Ecto neural progenitor cell (in vitro differentiated cells): ENCODE measurements around the gene CHAC1.

Source experiments
- DNase-seq: peaks from one replicate; pipeline ENCODE4 v3.0.0-alpha.2; 2018; ENCODE audit warnings: low spot score

Gene CHAC1

DNA sequence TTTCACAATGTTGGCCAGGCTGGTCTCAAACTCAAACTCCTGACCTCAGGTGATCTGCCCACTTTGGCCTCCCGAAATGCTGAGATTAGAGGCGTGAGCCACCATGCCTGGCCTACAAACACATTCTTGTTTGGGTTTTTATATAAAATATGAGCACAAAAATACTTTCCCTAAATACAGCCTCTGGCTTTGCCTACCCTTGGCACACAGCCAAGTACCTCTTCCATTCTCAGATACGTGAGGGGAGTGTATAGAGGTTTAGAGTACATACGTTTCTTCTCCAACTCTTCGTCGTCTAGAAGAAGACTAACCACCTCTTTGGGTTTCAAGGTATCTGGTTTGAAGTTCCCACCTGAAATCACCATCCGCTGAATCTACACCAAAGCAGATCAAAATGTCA, 33.5 kb downstream of the CHAC1 start:
- no peak for DNase-seq

DNA sequence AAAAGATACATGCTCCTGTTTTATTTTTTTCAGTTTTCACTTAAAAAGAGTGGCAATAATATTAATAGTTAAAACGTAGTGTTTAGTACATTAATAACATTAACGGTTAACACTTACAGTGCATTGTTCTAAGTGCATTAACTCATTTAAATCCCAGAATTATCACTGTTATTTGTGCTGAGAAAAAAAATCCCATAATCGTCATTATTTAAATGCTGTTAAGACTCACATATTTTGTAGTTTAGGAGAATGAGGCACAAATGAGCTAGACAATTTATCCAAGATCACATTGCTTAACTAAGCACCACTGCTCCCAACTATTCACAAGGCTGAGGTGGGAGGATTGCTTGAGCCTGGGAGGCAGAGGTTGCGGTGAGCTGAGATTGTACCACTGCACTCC, 34.9 kb downstream of the CHAC1 start:
- no peak for DNase-seq

DNA sequence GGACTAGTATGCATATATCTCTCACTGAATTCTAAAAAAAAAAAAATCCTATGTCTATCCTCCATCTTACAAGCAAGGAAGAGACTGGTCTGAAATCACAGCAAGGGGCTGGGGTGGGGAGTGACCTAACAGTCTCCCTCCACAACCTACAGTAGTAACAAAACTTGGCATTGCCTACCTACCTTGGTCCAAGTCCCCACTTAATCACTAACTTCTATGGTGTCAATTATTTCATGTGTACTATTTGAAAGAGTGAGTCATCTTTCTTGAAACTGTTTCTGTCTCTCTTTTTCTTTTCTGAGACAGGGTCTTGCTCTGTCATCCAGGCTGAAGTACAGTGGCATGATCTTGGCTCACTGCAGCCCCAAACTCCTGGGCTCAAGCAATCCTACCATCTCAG, 36.8 kb downstream of the CHAC1 start:
- DNase-seq = no peak

DNA sequence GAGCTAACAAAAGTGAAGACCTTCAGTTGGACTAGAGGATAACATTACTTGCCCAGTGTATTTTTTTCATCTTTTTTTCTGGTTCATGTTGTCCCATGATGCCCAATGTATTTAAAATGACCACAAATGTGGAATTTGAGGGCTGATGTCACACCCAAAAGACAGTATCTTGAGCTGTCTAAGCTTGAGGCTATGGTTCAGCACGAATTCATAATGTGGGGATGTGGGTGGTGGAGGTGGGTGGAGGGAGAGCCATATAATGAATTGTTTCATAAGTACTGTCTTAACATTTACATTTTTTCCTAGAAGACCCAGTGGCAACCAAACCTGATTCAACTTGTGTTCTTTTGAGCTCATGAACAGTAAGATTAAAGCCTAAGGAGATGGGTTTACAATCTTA, 37.5 kb downstream of the CHAC1 start:
- no peak for DNase-seq

DNA sequence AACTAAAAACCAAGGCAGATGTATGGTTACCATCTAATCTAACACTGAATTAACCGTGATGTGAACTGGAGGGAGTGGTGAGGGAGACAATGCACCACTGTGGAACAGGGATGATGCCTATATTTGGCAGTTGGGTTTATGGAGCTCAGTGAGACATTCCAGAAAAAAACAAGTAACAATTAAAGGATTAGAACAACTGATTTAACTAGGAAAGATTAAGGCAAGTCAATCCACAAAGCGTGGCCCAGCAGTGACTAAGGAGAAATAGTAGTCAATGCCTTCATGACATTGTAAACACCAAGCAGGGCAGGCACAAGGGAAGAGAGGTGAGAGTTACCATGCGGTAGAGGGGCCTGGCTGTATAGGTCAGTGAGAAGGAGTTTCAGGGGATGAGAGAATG, 38.1 kb downstream of the CHAC1 start:
- DNase-seq = no peak

DNA sequence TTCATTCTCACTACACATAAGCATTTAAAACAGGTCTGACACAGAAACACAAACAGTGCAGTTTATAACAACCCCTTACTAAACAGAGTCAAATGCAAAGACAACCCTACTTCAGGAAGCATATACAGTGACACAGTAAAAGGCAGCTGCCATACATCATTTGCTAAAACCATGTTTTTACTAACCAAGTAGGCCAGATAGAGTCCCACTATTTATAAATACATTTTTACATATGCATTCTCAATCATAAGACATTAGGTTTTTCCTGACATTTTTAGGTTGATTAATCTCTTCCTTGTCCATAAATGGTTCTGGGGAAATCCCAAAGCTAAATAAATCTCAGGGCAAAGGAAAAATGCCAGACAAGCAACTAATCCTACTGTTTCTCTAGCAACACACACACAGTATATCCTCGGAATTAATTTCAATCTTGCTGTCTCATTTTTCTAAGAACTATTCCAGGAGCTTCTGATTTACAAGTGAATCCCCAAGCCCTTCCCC, 39.0 kb downstream of the CHAC1 start:
- DNase-seq = no peak

DNA sequence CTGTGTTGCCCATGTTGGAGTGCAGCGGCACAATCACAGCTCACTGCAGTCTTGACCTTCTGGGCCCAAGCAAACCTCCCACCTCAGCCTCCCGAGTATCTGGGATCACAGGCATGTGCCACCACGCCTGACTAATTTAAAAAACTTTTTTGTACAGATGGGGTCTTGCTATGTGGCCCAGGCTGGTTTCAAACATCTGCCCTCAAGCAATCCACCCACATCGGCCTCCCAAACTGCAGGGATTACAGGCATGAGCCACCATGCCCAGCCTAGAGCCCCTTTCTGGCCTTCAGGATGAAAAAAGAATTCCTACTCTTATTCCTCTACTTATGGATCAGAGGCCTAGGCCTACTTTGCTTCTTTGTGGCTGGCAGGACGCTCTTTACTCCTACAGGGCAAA, 39.6 kb downstream of the CHAC1 start:
- DNase-seq = no peak

DNA sequence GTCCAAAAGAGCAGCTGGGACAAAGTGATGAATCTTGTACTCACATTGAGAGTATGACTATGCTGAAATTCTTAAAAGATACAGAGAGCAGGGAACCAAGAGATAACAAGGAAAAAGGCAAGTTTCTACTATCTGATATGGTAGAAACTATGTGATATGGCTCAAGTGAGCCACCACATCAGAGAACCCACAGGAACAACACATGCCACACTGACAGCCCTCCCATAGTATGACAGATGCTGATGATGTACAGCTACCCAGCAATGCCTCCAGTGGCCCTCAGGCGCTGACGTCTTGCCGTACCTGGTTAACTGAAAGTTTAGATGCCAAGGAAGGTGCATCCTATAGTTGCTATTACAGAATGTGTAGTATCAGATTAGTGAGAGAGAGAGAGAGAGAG, 42.4 kb downstream of the CHAC1 start:
- DNase-seq = no peak

DNA sequence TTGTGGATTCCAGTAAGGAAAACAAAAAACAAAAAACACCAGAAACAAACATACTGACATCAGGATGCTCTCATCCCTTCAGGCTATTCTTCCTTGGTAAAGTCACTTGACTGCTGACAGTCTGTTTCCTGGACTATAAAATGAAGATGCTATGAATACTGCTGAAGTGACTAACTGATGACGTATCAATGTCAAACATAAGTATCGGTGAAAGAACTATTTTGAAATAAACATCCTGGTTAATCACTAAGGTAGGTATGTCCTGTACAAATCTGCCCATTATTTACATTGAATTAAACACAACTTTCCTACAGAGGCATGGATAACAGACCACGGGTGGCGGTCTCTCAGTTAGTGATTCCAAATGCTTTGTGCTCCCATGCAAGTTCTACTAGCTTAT, 45.9 kb downstream of the CHAC1 start:
- DNase-seq = no peak

DNA sequence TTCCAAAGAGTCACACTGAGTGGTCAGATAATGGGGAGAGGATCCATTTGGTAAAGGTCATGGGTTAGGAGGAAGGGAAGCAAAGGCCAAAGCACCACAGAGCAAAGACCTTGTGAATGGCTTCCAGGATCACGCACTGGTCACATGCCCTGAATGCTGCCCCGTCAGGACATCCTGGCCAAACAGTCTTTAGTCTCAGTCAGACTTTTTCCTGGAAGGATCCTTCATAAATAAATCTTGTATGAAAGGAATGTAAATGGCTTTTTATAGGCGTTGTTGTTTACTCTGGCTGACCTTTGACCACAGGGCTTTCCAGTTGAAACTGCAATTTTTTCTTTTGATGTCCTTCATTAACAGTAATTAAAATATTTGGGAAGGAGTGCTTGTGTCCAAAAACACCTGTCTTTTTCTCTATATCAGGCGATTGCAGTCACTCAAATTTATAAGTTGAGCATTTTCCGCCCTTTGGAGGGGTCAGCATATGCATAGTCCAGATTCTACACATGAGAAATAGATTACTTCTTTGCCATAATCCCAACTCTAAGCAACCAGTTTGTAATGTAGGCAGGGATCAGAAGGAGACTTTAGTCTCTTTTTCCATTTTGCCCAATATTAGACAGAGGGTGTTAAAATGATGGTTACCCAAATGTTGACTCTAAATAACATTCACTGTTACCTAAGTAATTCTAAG, 48.4 kb downstream of the CHAC1 start:
- DNase-seq = no peak

DNA sequence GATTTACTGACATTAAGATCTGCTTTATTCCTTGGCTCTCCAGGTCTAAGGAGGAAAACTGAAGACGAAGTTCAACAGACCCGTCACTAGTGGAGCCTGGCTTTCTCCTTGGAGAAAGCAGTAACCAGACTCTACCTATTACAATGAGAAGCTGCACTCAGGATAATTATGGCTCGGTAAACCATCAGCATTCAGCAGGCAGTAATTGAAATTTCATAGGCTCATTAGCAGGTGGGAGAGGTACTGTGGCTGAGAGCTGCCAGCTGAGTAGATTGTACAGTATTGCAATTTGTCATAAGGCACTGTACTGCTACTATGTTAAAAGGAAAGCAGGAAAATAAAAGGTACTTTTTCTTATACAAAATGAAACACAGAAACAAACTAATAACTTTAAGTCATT, 51.2 kb downstream of the CHAC1 start:
- no peak for DNase-seq
